NCI-H2081 (cell line): Measurements from ENCODE around the gene WFS1.

Experiments
- DNase-seq, 2 experiments: peaks; one replicate each; lab custom pipeline; 2025; lab: John Stamatoyannopoulos, UW

The WFS1 gene

DNA sequence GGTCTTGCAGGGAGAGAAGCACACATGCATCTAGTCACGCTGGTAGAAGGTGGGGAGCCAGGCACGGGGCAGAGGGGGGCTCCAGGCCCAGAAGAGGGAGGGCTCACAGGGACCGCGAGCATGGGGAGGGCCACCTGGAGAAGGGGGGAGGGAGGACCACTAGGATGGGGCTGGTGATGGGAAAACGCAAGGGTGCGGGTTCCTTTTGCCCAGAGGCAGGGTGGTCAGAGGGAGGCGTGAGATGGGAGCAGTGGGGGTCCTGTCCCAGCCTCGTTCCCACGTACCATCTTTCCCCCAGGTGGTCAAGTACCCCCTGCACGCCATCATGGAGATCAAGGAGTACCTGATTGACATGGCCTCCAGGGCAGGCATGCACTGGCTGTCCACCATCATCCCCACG, 30.7 kb downstream of the WFS1 start:
- DNase-seq: no peak

DNA sequence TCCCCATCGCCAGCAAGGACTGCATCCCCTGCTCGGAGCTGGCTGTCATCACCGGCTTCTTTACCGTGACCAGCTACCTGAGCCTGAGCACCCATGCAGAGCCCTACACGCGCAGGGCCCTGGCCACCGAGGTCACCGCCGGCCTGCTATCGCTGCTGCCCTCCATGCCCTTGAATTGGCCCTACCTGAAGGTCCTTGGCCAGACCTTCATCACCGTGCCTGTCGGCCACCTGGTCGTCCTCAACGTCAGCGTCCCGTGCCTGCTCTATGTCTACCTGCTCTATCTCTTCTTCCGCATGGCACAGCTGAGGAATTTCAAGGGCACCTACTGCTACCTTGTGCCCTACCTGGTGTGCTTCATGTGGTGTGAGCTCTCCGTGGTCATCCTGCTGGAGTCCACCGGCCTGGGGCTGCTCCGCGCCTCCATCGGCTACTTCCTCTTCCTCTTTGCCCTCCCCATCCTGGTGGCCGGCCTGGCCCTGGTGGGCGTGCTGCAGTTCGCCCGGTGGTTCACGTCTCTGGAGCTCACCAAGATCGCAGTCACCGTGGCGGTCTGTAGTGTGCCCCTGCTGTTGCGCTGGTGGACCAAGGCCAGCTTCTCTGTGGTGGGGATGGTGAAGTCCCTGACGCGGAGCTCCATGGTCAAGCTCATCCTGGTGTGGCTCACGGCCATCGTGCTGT, 31.5 kb downstream of the WFS1 start:
- no peak for DNase-seq

DNA sequence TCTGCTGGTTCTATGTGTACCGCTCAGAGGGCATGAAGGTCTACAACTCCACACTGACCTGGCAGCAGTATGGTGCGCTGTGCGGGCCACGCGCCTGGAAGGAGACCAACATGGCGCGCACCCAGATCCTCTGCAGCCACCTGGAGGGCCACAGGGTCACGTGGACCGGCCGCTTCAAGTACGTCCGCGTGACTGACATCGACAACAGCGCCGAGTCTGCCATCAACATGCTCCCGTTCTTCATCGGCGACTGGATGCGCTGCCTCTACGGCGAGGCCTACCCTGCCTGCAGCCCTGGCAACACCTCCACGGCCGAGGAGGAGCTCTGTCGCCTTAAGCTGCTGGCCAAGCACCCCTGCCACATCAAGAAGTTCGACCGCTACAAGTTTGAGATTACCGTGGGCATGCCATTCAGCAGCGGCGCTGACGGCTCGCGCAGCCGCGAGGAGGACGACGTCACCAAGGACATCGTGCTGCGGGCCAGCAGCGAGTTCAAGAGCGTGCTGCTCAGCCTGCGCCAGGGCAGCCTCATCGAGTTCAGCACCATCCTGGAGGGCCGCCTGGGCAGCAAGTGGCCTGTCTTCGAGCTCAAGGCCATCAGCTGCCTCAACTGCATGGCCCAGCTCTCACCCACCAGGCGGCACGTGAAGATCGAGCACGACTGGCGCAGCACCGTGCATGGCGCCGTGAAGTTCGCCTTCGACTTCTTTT, 32.2 kb downstream of the WFS1 start:
- no peak for DNase-seq

DNA sequence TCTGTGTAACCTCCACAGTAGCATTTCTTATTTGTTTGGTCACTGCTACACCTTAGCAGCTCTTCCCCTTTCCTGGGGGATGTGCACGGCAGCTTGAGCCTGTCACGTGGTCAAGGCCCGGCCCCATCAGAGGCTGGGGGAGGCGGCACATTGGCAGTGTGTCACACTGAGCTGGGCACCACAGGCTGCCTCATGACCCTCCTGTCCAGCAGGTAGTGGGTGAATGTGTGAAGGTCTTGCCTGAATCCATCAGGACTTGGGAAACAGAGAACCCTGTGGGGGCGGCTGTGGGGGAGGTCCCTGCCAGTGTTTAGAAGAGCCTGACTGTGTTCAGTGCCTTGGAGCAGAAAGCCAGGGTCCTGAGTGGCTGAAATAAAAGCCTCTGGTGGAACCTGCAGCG, 33.2 kb downstream of the WFS1 start:
- no peak for DNase-seq

- DNase-seq: no peak
Measured at GRCh38 chr4:6303943-6304342, 34.3 kb downstream of the WFS1 start.

DNA sequence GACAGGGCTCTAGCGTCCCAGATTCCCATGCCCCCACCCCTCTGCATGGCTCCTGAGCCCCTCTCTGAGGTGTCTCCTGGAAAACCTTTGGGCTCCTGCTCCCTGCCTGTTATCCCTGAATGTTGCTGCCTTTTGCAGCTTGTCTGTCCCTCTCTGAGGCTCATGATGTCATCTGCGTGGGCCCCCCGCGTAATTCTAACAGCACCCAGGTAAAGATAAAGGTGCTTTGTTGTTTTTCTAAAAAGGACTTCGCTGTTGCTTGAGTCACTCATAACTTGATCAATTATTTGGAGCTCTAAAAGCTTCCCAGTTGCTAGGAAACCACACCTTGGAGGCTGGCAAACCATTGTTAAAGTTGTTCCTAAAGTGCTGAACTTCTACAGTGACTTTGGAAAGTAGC, 36.6 kb downstream of the WFS1 start:
- DNase-seq: no peak

DNA sequence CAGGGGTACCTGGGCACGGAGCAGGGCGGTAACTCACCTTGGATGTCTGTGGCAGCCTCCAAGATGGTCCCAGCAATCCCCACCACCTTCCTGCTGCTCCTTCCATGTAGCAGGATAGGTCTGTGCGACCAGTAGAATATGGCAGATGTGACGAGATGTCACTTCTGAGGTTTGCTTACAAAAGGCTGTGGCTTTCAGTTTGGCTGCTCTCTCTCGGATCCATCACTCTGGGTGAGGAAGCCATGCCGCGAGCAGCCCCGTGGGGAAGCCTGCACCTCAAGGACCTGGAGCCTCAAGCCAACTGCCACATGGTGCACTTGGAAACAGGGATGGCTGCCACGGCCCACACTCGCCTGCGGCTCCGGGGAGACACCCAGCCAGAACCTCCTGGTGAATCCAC, 37.6 kb downstream of the WFS1 start:
- DNase-seq: no peak

- DNase-seq: no peak
Measured at GRCh38 chr4:6307891-6308290, 38.2 kb downstream of the WFS1 start.

- no peak for DNase-seq
Measured at GRCh38 chr4:6308899-6309643, 39.4 kb downstream of the WFS1 start.

DNA sequence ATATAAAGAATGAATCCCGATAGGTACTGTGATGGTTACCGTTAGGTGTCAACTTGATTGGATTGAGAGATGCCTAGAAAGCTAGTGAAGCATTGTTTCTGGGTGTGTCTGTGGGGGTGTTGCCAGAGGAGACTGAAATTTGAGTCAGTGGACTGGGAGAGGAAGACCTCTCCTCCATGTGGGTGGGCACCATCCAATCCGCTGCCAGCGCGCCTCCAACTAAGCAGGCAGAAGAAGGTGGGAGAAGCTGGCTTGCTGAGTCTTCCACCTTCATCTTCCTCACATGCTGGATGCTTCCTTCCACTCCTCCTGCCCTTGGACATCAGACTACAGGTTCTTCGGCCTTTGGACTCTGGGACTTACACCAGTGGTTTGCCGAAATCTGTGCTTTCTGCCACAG, 40.1 kb downstream of the WFS1 start:
- DNase-seq: no peak

DNA sequence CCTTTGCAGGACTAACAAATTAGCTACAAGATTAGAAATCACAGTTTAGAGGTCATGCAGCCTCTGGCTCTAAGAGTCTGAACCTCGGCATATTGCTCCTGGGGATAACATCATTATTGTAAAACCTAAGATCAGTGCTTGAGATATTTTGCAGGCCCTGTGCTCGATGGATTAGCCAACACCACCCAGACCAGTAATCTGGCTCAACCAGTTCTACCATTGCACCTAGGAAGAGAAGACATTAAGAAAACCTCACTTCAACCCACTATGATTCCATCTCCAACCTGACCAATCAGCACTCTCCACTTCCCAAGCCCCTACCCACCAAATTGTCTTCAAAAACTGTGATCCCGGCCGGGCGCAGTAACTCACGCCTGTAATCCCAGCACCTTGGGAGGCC, 43.6 kb downstream of the WFS1 start:
- DNase-seq: no peak

DNA sequence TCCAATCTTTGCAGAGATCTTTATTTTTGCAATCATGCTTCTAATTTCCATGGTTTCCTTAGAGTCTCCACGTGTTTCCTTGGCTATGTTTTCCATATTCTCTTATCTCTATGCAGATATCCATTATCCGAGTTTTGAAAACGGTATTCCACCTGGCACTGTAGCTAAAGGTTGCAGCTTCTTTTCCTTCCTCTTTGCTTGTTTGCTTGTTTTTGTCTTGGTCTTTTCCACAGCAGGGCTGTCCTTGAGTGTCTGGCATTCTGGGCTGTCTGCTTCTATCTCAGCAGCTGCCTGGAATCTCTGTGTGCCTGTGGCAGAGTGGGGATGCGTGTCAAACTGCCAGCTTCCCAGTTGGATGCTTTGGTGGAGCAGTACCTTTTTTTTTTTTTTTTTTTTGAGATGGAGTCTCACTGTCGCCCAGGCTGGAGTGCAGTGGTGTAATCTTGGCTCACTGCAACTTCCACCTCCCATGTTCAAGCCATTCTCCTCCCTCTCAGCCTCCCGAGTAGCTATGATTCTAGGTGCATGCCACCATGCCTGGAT, 46.9 kb downstream of the WFS1 start:
- DNase-seq: no peak

- no peak for DNase-seq
Measured at GRCh38 chr4:6318206-6318605, 48.6 kb downstream of the WFS1 start.

GRCh38 chr4:6319530-6320150, 50.0 kb downstream of the WFS1 start:
- DNase-seq: no peak

- DNase-seq: no peak
Measured at GRCh38 chr4:6320663-6321062, 51.0 kb downstream of the WFS1 start.

- no peak for DNase-seq
Measured at GRCh38 chr4:6321361-6321760, 51.7 kb downstream of the WFS1 start.

DNA sequence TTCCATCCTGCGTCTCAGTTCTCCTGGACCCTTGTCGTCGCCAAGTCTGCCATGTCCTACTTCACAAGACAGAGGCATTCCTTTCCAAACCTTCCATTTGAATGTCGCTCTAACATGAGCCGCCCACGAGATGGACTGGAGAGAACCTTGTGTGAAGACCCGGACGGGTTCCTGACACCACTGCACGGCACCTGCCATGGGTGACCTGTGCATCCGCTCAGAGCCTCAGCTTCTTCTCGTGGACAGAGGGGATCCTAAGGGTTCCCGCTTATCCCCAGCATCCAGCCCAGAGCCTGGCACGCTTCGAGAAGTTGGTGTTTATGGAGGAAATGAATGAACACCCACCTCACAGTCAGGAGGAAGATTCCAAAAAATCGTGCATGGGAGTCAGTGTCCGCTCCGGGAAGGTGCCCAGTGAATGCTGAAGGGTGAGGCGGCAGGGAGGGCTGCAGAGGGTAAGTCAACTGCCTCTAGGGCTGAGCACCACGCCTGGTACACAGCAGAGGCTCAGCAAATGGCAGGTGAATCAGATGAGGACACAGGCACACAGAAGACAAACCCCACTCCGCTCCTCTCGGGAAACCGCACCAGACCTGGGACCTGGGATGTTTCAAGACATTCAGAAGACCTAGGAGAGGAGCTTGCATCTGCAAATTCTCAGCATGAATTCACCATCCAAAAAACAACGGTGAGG, 52.6 kb downstream of the WFS1 start:
- no peak for DNase-seq

DNA sequence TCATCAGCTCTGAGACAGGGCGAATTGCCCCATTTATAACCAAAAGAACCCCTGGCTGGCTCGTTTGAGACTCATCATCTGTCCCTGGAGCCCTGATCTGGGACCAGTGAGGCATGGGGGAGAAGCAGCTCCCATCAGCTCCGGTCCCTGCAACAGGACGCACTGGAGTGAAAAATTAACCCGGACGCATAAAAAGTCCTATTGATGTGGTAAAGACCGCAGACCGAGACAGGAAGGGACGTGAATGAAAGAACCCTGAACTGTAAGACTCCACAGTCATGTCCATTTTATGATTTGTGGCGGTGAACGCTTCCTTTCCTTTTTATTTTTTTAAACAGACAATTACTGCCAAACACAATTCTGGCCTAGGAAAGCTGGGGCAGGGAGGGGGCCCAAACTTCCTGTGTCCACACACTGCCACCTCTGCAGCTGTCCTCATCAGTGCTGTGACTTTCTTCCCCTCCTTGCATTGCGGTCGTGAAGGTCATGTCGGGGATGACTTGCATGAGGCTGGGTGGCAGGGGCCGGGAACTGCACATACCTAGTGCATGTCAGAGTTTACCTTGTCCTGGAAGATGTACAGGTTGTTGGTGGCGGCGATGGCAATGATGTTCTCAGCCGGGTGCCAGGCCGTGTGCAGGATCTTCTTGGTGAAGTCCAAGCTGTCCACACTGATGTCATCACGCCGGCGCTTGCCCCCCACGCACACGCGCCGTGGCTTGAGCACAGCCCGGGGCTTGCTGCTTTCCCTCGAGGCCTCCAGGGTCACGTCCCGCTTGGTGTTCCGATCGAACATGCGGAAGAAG, 53.3 kb downstream of the WFS1 start:
- DNase-seq: no peak

DNA sequence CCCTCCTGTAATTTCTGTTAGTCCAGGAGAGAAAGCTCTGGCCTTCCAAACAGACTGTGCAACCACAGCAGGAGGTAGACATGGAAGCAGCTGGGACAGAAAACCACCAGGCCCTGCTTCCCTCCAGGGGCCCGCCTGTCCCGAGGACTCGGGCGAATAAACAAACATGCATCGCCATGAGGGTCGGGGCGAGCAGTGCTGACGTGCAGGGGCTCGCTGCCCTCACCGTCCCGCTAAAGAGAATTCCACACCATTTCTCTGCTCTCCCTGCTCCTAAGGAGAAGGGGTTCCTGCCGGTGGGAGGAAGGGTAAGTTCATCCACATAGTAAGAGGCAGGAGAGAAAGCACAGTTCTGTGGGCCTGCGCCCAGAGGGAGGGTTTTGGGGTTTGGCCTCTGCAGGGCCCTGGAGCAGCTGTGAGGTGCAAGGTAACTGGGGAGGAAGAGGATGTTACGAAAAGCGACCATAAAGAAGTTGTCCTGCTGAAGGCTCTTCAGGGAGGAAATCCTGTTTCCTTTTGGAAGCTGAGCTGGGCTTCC, 54.9 kb downstream of the WFS1 start:
- DNase-seq: no peak

DNA sequence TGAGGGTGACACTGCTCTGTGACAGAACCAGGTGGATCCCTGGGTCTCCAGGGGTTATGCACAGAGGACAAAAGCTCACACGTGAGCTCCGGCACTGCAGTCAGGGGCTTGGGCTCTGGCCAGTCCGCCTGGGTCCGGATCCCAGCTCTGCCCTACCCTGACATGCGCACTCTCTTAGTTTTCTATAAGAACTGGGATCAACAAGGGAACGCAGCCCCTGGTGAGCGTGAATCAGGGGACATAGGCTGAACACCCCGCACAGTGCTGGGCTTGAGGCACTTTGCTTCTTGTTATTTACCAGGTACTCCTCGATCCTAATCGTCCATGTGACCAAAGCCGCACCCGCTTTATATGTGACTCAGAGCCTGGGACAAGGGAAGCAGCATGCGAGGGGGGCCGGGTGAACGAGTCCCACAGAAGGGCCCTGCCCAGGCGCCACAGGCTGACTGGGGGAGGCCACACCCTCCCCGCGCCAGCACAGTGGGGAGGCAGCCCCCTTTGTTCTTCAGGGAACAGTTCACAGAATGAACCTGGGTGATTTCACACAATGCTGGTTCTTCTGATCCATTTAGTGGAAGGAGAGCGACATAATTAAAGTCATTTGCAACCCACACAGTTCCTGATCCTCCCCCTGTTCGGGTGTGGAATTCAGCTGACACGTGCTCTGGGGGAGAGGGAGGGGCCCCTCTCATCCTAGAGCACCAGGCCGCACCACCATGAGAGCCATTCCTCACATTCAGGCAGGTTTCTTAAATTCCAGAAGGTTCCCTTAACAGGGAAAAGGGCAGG, 55.5 kb downstream of the WFS1 start:
- DNase-seq: no peak
